Kidney epithelial cell (primary cell): ENCODE results near the gene TIAM2. TPM values are rescaled to one million over a fixed set of nuclear protein-coding genes. Genes with fewer than 3 reads are reported as not detected.

ENCODE experiments used
- DNase-seq: peaks from one replicate; pipeline ENCODE4 v3.0.0-alpha.2; 2010; ENCODE audit warnings: low read depth
- H3K27me3 ChIP-seq: 2 replicates; pipeline ENCODE4 v1.6.0; 2011; ENCODE audit warnings: low read length; ENCODE audit not compliant: control insufficient read depth, insufficient read depth
- H3K36me3 ChIP-seq: 2 replicates; pipeline ENCODE4 v1.5.1; 2011; ENCODE audit warnings: low read length; ENCODE audit not compliant: control insufficient read depth, insufficient read depth
- H3K4me3 ChIP-seq: 2 replicates; pipeline ENCODE4 v1.5.1; 2011; ENCODE audit warnings: low read depth, mild to moderate bottlenecking, control low read depth, low read length
- CTCF ChIP-seq: IDR thresholded peaks from 2 replicates; pipeline ENCODE4 v1.5.1; 2011; ENCODE audit warnings: mild to moderate bottlenecking, moderate library complexity, low read length, control low read depth, inconsistent platforms; ENCODE audit not compliant: insufficient read depth, poor library complexity, severe bottlenecking
- total RNA-seq: library from RNA; depleted of rRNA; stranded (reverse); fragments of >200 nt; gene quantifications from 2 replicates; pipeline ENCODE4 v1.2.3, GENCODE V29; 2015

Gene TIAM2
- total RNA-seq, 1 donor from 2014 or later: 21.3 TPM

GRCh38 chr6:155271145-155271544 is 276.0 kb downstream of the TIAM2 start:
- H3K36me3 ChIP-seq: peaks cover 1% of the 10 kb centered on the region
- H3K4me3 ChIP-seq: no peak overlapping the region
- DNase-seq: no peak
- H3K27me3 ChIP-seq: no peaks in the 10 kb centered on the region
- TF ChIP-seq CTCF: no peak

GRCh38 chr6:155272353-155273232 is 277.5 kb downstream of the TIAM2 start:
- no peak for DNase-seq
- no peaks in the 10 kb centered on the region for H3K27me3 ChIP-seq
- TF ChIP-seq CTCF: no peak
- no peak overlapping the region for H3K4me3 ChIP-seq
- H3K36me3 ChIP-seq: peaks cover 1% of the 10 kb centered on the region

GRCh38 chr6:155273431-155273830 is 278.3 kb downstream of the TIAM2 start:
- Histone ChIP-seq H3K27me3 (no peaks in the 10 kb centered on the region), H3K4me3 (no peak overlapping the region), H3K36me3 (peaks cover 1% of the 10 kb centered on the region)
- DNase-seq: peak; percentile 81
- no peak for TF ChIP-seq CTCF

- Histone ChIP-seq H3K4me3 (no peak overlapping the region), H3K27me3 (no peaks in the 10 kb centered on the region), H3K36me3 (peaks cover 1% of the 10 kb centered on the region)
- DNase-seq: no peak
- TF ChIP-seq CTCF: no peak
These were observed 279.0 kb downstream of the TIAM2 start for GRCh38 chr6:155274106-155274505.

- no peak for DNase-seq
- H3K27me3 ChIP-seq: no peaks in the 10 kb centered on the region
These were observed 279.4 kb downstream of the TIAM2 start for GRCh38 chr6:155274533-155274932.

More at GRCh38 chr6:155274533-155274932, 279.4 kb downstream of the TIAM2 start:
- Histone ChIP-seq H3K36me3 (peaks cover 1% of the 10 kb centered on the region), H3K4me3 (no peak overlapping the region)
- TF ChIP-seq CTCF: no peak
